Ovary (tissue), 9 donors: ENCODE data around the gene ECM1. TPM values are rescaled to one million over a fixed set of nuclear protein-coding genes. Genes with fewer than 3 reads are reported as not detected.

Experiments
- DNase-seq, 5 donors: peaks; one replicate each; pipeline ENCODE4 v3.0.0-alpha.2; 2019 to 2020
- H3K27ac ChIP-seq, 2 donors: fragments of 200-600 bp; one replicate each; pipeline versions ENCODE4 v1.5.1 to v1.8.0; 2019 to 2022
- H3K27me3 ChIP-seq: fragments of 200-600 bp; one replicate; pipeline ENCODE4 v1.8.0; 2022
- H3K36me3 ChIP-seq: fragments of 200-600 bp; sonication (generic); one replicate; pipeline ENCODE4 v1.5.1; 2019
- H3K4me1 ChIP-seq: one replicate; pipeline ENCODE4 v1.8.1; 2013; ENCODE audit warnings: mild to moderate bottlenecking, moderate library complexity; ENCODE audit not compliant: insufficient read depth
- H3K4me3 ChIP-seq: fragments of 200-600 bp; sonication (generic); one replicate; pipeline ENCODE4 v1.5.1; 2017
- H3K9me3 ChIP-seq, 2 donors: fragments of 200-600 bp in 1 of 2; sonication (generic) in 1 of 2; one replicate each; pipeline versions ENCODE4 v1.5.1 to v1.8.1; 2013 to 2019; ENCODE audit warnings: mild to moderate bottlenecking in 1 of 2, moderate library complexity in 1 of 2
- CTCF ChIP-seq, 3 donors: fragments of 450-650 bp in 2 of 3; fragments of 200-600 bp in 1 of 3; IDR thresholded peaks; one replicate each; pipeline versions ENCODE4 v1.5.1 to v1.8.0; 2016 to 2022; ENCODE audit warnings: antibody characterized with exemption in 3 of 3, mild to moderate bottlenecking in 1 of 3
- EP300 ChIP-seq: sonication (generic); formaldehyde crosslinking; IDR thresholded peaks from one replicate; pipeline ENCODE4 v1.6.1; 2017; ENCODE audit warnings: antibody characterized with exemption
- POLR2A ChIP-seq: fragments of 450-650 bp; IDR thresholded peaks from one replicate; pipeline ENCODE4 v1.6.1; 2017; ENCODE audit warnings: antibody characterized with exemption, mild to moderate bottlenecking, moderate library complexity
- WGBS, 3 donors: extraction: QIAGEN DNeasy Blood & Tissue Kit in 1 of 3; methylation state at CpG; one replicate each; pipeline versions ENCODE4 v1.1.5 to v1.1.7; 2013 to 2017; 5-methylcytosine and 5-hydroxymethylcytosine counted together
- intact Hi-C, 4 donors: fragments of 100-400 bp; cut with DNase I; formaldehyde crosslinking; loops; one replicate each; pipeline versions ENCODE4 v1.11.0 to v1.15.1; 2022 to 2023
- polyA plus RNA-seq, 2 donors: library from polyadenylated mRNA; stranded (reverse); fragments of 200-250 nt in 1 of 2; fragments of 350-450 nt in 1 of 2; fragmentation: Illumina TruSeq in 1 of 2; extraction: RNeasy Lipid Tissue Mini Kit (QIAGEN cat#74804) in 1 of 2; gene quantifications; one replicate each; pipeline ENCODE4 v1.2.3, GENCODE V29; 2013 to 2014
- total RNA-seq, 7 donors: library from RNA; depleted of rRNA in 2 of 7; stranded (reverse); fragments of >200 nt in 2 of 7; fragmentation: NEBNext Ultra II Directional in 3 of 7; extraction: Animal tissue kit (Norgen Biotek cat#: 25700) in 3 of 7; gene quantifications; one replicate each; pipeline versions ENCODE4 v1.1.0 to v1.2.4, GENCODE V29; 2016 to 2023
- donor health status: DM: no; HTN: no; CAD: no; lungs with moderate emphysema.
- donor health status: DM: no; HTN: no; CAD: no.
- donor health status: Bipolar disorder and iron deficiency.
- donor health status: DM: yes; HTN: yes; CAD: no.
- donor health status: DM: no; HTN: no; CAD: no.
- donor health status: DM: yes; HTN: yes; CAD: no.

Gene ECM1
- total and polyA plus RNA-seq, 9 donors, result 1.8 to 16.7 (median 6.2) TPM

GRCh38 chr1:150546294-150546937, 38.5 kb downstream of the ECM1 start:
- no peak for DNase-seq
- no peak overlapping the region for H3K4me3 ChIP-seq
- no peak overlapping the region for H3K27ac ChIP-seq
- 84 to 88% (median 84%) methylated on average over 16 of the region's 16 CpGs for WGBS, 3 donors
- intact Hi-C loops, result no loop called here
- H3K27me3 ChIP-seq, result no peaks in the 10 kb centered on the region
- no peaks in the 10 kb centered on the region for H3K9me3 ChIP-seq
- no peaks in the 10 kb centered on the region for H3K36me3 ChIP-seq
- TF ChIP-seq POLR2A, result no peak
- TF ChIP-seq CTCF (IDR thresholded peaks at IDR 0.05), result no peak
- TF ChIP-seq EP300, result no peak
- H3K4me1 ChIP-seq, result peaks cover 11% of the 10 kb centered on the region

GRCh38 chr1:150548324-150548631, 40.4 kb downstream of the ECM1 start:
- Histone ChIP-seq H3K4me3 (peak overlapping the region; percentile 59), H3K27ac (peak overlapping the region; percentile 89 to 92), H3K36me3 (no peaks in the 10 kb centered on the region), H3K27me3 (no peaks in the 10 kb centered on the region), H3K4me1 (peaks cover 16% of the 10 kb centered on the region), H3K9me3 (no peaks in the 10 kb centered on the region)
- TF ChIP-seq CTCF (IDR thresholded peaks at IDR 0.05), result no peak
- TF ChIP-seq EP300, result no peak
- TF ChIP-seq POLR2A, result no peak
- WGBS, 3 donors, result 36 to 42% (median 38%) methylated on average over 4 of the region's 4 CpGs
- intact Hi-C loops, result no loop called here
- DNase-seq, result no peak

- intact Hi-C loops, result no loop called here
- no peaks in the 10 kb centered on the region for H3K36me3 ChIP-seq
- H3K27ac ChIP-seq, result peak within 1 kb of the TSS; percentile 89 to 92
- no peaks in the 10 kb centered on the region for H3K27me3 ChIP-seq
- 0 to 2% (median 1%) methylated on average over 12 to 91 of the region's 91 CpGs for WGBS, 3 donors
- H3K9me3 ChIP-seq, result no peaks in the 10 kb centered on the region
- peaks cover 16% of the 10 kb centered on the region for H3K4me1 ChIP-seq
- DNase-seq, result peak; percentile 61 to 73 (median 72)
- H3K4me3 ChIP-seq, result peak within 1 kb of the TSS; percentile 59
- TF ChIP-seq EP300 (no peak), CTCF (IDR thresholded peaks at IDR 0.05) (peak in 1 of 3 donors; percentile 54), POLR2A (peak; percentile 40)
Measured at GRCh38 chr1:150548632-150549495, 41.0 kb downstream of the ECM1 start, which contains the start of gene ADAMTSL4. TSS of gene ADAMTSL4 (plus strand) at chr1:150549408. CDS start at chr1:150552289, 2,881 bp downstream.

- DNase-seq, result peak; percentile 62 to 74 (median 69)
- Histone ChIP-seq H3K9me3 (no peaks in the 10 kb centered on the region), H3K27ac (peak overlapping the region; percentile 89 to 92), H3K4me3 (peak overlapping the region; percentile 59), H3K36me3 (no peaks in the 10 kb centered on the region), H3K27me3 (no peaks in the 10 kb centered on the region), H3K4me1 (peaks cover 16% of the 10 kb centered on the region)
- WGBS, 3 donors, result 3 to 10% (median 10%) methylated on average over 36 to 43 of the region's 43 CpGs
- TF ChIP-seq POLR2A (peak; percentile 49), CTCF (IDR thresholded peaks at IDR 0.05) (peak in 1 of 3 donors; percentile 9), EP300 (no peak)
- intact Hi-C loops, result loop anchor here in 3 of 4 donors (10.0 kb wide), 3 partner anchors 75 to 265 kb away; partner anchors contain the start of genes ENSA (in 1 of the 3) and GOLPH3L (in 1 of the 3)
Measured at GRCh38 chr1:150549496-150550221, 41.8 kb downstream of the ECM1 start.
